Islet of Langerhans (tissue), 1 donor: ENCODE measurements around the gene ADGRG6.
"Not testable (repeated sequence)": the region's sequence is repeated elsewhere in the genome, so short reads cannot be mapped to it uniquely, and the experiment has no call there.

Experiments used
- FAIRE-seq: peaks from one replicate; lab custom pipeline; 2011; peaks lifted over from hg19 to GRCh38; lab: Jason Lieb, UNC

ADGRG6 gene

DNA sequence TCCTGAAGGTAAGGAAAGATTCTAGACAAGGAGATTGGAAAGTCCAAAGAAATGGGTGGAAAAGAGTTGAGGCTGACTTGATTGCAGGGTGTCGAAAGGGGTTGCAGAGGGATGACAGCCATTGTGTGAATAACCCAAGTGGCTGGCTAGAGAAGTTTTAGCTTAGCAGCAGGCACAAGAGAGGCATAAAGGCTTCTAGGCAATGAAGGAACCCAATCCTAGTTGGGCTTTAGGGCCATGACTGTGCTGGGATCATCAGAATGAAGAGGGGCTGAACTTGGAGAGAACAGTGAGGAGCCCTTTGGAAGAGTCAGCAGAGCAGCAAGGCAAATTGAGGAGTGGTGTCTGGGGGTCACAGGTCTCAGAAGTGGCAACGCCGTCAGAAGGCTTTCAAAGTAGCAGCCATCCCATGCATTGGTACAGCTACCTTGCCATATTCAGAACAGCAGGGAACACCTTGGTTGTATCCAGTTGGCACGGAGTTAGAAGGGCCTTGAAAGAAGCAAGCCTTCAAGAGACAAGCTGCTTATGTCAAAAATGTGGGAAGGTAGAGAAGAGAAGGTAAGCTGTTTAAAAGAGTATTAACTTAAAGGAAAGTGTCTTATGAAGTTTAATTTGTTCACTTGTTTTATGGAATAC is 146.4 kb downstream of the ADGRG6 start:
- no peak for FAIRE-seq

DNA sequence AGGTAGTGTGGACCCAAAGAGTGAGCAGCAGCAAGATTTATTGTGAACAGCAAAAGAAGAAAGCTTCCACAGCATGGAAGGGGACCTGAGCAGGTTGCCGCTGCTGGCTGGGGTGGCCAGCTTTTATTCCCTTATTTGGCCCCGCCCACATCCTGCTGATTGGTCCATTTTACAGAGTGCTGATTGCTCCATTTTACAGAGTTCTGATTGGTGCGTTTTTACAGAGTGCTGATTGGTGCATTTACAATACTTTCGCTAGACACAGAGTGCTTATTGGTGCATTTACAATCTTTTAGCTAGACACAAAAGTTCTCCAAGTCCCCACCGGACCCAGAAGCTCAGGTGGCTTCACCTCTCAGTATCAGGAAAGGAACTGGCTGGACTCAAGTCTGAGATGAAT is 149.0 kb downstream of the ADGRG6 start:
- FAIRE-seq, result not testable (repeated sequence)

GRCh38 chr6:142452993-142453392 is 151.2 kb downstream of the ADGRG6 start:
- FAIRE-seq, result no peak

- not testable (repeated sequence) for FAIRE-seq
Observed at GRCh38 chr6:142454196-142454595, 152.4 kb downstream of the ADGRG6 start.

GRCh38 chr6:142454848-142455247 is 153.0 kb downstream of the ADGRG6 start:
- not testable (repeated sequence) for FAIRE-seq

DNA sequence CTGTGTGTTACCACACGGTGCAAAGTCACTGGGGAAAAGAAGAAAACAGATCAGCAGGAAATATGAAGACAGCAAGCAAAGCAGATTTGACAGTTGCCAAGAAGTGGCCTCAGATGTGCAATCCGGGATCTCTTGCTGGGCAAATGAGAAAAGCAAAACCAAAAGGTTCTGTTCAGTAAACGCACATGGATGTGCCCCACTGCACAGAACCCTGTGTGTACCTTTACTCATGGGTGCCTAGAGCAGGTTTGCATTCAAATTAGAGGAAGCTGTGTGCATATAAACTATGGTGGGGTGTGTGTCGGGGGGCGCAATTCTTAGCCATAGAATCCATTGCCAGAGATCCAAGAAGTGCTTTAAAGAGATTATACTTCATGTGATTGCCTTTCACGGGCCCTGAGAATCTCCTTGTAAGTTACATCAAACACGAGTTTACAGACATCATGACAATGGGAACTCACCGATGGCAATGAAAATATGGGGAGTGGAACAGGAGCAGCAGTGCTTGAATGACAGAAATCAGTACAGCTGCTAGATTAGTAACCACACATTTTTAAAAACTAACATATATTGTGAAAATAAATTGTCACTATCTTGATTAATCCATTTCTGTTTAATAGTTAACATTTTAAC is 154.3 kb downstream of the ADGRG6 start:
- FAIRE-seq, result no peak

- FAIRE-seq, result no peak
Observed at GRCh38 chr6:142457638-142458406, 156.0 kb downstream of the ADGRG6 start.

DNA sequence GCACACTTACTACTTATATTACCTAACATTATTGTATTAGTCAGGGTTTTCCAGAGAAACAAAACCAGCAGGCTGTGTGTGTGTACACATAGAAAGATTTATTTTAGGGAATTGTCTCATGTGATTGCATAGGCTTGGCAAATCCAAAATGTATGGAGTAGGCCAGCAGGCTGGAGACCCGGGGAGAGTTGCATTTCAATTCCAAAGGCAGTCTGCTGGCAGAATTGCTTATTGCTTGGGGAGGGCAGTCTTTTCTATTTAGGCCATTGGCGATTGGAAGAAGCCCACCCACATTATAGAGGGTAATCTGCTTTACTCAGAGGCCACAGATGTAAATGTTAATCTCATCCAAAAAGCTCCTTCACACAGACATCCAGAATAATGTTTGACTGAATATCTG is 157.0 kb downstream of the ADGRG6 start:
- FAIRE-seq, result no peak

GRCh38 chr6:142459271-142459670 is 157.5 kb downstream of the ADGRG6 start:
- no peak for FAIRE-seq

- no peak for FAIRE-seq
Observed at GRCh38 chr6:142462260-142462659, 160.5 kb downstream of the ADGRG6 start.

GRCh38 chr6:142463988-142464387 is 162.2 kb downstream of the ADGRG6 start:
- no peak for FAIRE-seq

GRCh38 chr6:142469220-142469619 is 167.4 kb downstream of the ADGRG6 start:
- no peak for FAIRE-seq

DNA sequence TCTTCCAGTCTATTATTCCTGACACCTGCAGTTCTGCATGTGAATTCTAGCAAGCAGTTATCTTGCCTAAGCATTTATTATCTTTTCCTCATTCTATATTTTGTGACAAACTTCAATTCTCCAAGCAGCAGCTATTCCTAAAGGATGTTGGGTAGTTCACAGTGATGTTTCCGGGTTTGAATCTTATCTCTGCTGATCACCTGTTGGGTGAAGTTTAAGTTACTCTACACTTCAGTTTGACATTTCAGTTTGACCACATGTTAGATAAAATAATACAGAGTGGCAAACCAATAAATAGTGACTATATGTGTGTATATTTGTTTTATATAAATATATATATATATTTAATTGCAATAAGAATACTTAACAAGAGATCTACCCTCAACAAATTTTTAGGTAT is 168.6 kb downstream of the ADGRG6 start:
- FAIRE-seq, result no peak

GRCh38 chr6:142474531-142475289 is 172.9 kb downstream of the ADGRG6 start:
- peak; percentile 93 for FAIRE-seq

GRCh38 chr6:142476452-142476851 is 174.6 kb downstream of the ADGRG6 start:
- FAIRE-seq, result no peak

DNA sequence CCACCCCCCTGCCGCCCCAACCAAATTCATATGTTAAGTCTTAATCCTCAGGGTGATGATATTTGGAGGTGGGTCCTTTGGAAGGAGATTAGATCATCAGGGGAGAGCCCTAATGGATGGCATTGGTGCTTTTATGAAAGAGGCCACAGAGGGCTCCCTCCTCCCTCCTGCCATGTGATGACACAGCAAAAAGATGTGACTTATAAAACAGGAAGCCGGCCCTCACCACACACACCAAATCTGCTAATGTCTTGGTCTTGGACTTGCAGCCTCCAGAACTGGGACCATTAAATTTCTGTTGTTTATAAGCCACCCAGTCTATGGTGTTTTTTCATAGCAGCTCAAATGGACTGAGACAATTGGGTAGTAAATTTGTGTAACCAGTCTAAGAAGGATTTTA is 176.3 kb downstream of the ADGRG6 start:
- FAIRE-seq, result no peak

DNA sequence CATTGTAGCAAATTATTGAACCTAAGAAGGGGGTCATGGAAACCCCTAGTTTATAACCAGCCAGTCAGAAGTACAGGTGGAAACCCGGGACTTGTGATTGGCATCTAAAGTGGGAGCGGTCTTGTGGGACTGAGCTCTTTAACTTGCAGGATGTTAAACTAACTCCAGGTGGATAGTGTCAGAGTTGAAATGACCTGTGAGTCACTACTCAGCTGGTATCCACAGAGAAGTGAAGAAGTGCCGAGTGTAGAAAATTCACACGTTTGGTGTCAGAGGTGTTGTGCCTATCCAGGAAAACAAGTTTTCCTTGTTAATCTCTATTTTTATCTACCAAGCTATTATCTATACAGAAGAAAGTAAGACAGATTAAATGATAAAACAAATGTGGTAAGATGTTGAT is 179.7 kb downstream of the ADGRG6 start:
- FAIRE-seq, result no peak

- no peak for FAIRE-seq
Observed at GRCh38 chr6:142482249-142482648, 180.4 kb downstream of the ADGRG6 start.

GRCh38 chr6:142482974-142483373 is 181.2 kb downstream of the ADGRG6 start:
- FAIRE-seq, result no peak

- FAIRE-seq, result no peak
Observed at GRCh38 chr6:142485256-142485655, 183.4 kb downstream of the ADGRG6 start.

- FAIRE-seq, result no peak
Observed at GRCh38 chr6:142489722-142490610, 188.2 kb downstream of the ADGRG6 start.
